Daoy (cell line): ENCODE results near the gene ITGB6. TPM values are rescaled to one million over a fixed set of nuclear protein-coding genes. Genes with fewer than 3 reads are reported as not detected.
A peak's percentile ranks its signal among the peaks of the same experiment; 100 is the strongest.

Experiments used
- DNase-seq: peaks from one replicate; pipeline ENCODE4 v3.0.0-alpha.2; 2015; ENCODE audit warnings: low read depth
- total RNA-seq: library from RNA; depleted of rRNA; stranded (reverse); fragments of >200 nt; shearing (Covaris generic); gene quantifications from 2 replicates; pipeline ENCODE4 v1.2.3, GENCODE V29; 2014

The ITGB6 gene
- total RNA-seq, 1 experiment from 2014 or later, result 3.1 TPM

GRCh38 chr2:160096409-160096808 is 103.7 kb downstream of the ITGB6 start:
- DNase-seq, result no peak

GRCh38 chr2:160092445-160092844 is 107.6 kb downstream of the ITGB6 start:
- DNase-seq, result no peak

GRCh38 chr2:160091381-160091780 is 108.7 kb downstream of the ITGB6 start:
- peak; percentile 12 for DNase-seq

GRCh38 chr2:160087854-160088745 is 112.0 kb downstream of the ITGB6 start:
- peak; percentile 41 for DNase-seq

- no peak for DNase-seq
Measured at GRCh38 chr2:160085662-160086061, 114.4 kb downstream of the ITGB6 start.

GRCh38 chr2:160077912-160078810 is 121.9 kb downstream of the ITGB6 start:
- DNase-seq, result no peak

- no peak for DNase-seq
Measured at GRCh38 chr2:160076914-160077313, 123.2 kb downstream of the ITGB6 start.

GRCh38 chr2:160076241-160076640 is 123.8 kb downstream of the ITGB6 start:
- DNase-seq, result no peak

GRCh38 chr2:160075171-160075570 is 124.9 kb downstream of the ITGB6 start:
- DNase-seq, result peak; percentile 85

- DNase-seq, result no peak
Measured at GRCh38 chr2:160073284-160073888, 126.7 kb downstream of the ITGB6 start.

- no peak for DNase-seq
Measured at GRCh38 chr2:160068906-160069305, 131.2 kb downstream of the ITGB6 start.

GRCh38 chr2:160064916-160065315 is 135.2 kb downstream of the ITGB6 start:
- no peak for DNase-seq

- DNase-seq, result no peak
Measured at GRCh38 chr2:160063879-160064612, 136.0 kb downstream of the ITGB6 start.

- no peak for DNase-seq
Measured at GRCh38 chr2:160063271-160063670, 136.8 kb downstream of the ITGB6 start.

GRCh38 chr2:160062292-160063005 is 137.6 kb downstream of the ITGB6 start, which contains the start of gene PLA2R1:
TSS of gene PLA2R1 (minus strand) at chr2:160062615. CDS start at chr2:160062403, 212 bp downstream.
- peak; percentile 30 for DNase-seq

GRCh38 chr2:160061944-160062291 is 138.2 kb downstream of the ITGB6 start:
- DNase-seq, result no peak

GRCh38 chr2:160061533-160061932 is 138.5 kb downstream of the ITGB6 start:
- DNase-seq, result no peak

GRCh38 chr2:160060297-160060696 is 139.8 kb downstream of the ITGB6 start:
- no peak for DNase-seq

- DNase-seq, result no peak
Measured at GRCh38 chr2:160057356-160057755, 142.7 kb downstream of the ITGB6 start.

GRCh38 chr2:160055726-160056108 is 144.4 kb downstream of the ITGB6 start:
- no peak for DNase-seq
